ENCODE data around the gene CSTF3. TPM values are rescaled to one million over a fixed set of nuclear protein-coding genes. Genes with fewer than 3 reads are reported as not detected.

The CSTF3 gene
- total RNA-seq, 3 donors from 2014 or later = 9.0 to 33.4 (median 15.7) TPM

- Histone ChIP-seq H3K4me3 (no peak overlapping the region), H3K27ac (no peak overlapping the region), H3K9me3 (no peaks in the 10 kb centered on the region), H3K36me3 (no peaks in the 10 kb centered on the region), H3K4me1 (no peaks in the 10 kb centered on the region), H3K27me3 (no peaks in the 10 kb centered on the region)
- no peak for TF ChIP-seq CTCF (IDR thresholded peaks at IDR 0.05)
- no peak for TF ChIP-seq POLR2A (IDR thresholded peaks at IDR 0.05)
- TF ChIP-seq POLR2AphosphoS5 (IDR thresholded peaks at IDR 0.05) = no peak
- intact Hi-C loops (cut with DNase I; ENCODE audit: low total_unique reads) = no loop called here
- no peak for DNase-seq (ENCODE audit: low spot score in 2 of 2)
These were observed 9.9 kb downstream of the CSTF3 start for GRCh38 chr11:33151399-33151798.

GRCh38 chr11:33147559-33147958 is 13.7 kb downstream of the CSTF3 start:
- H3K27ac ChIP-seq = no peak overlapping the region
- H3K9me3 ChIP-seq = no peaks in the 10 kb centered on the region
- intact Hi-C loops (cut with DNase I; ENCODE audit: low total_unique reads) = no loop called here
- no peaks in the 10 kb centered on the region for H3K4me1 ChIP-seq
- DNase-seq (ENCODE audit: low spot score in 2 of 2) = no peak
- H3K36me3 ChIP-seq = no peaks in the 10 kb centered on the region
- TF ChIP-seq POLR2AphosphoS5 (IDR thresholded peaks at IDR 0.05) = no peak
- no peak for TF ChIP-seq POLR2A (IDR thresholded peaks at IDR 0.05)
- TF ChIP-seq CTCF (IDR thresholded peaks at IDR 0.05) = no peak
- H3K27me3 ChIP-seq = no peaks in the 10 kb centered on the region
- no peak overlapping the region for H3K4me3 ChIP-seq

- no peaks in the 10 kb centered on the region for H3K4me1 ChIP-seq
- intact Hi-C loops (cut with DNase I; ENCODE audit: low total_unique reads) = no loop called here
These were observed 25.4 kb downstream of the CSTF3 start for GRCh38 chr11:33135768-33136443.

GRCh38 chr11:33135216-33135615 is 26.1 kb downstream of the CSTF3 start:
- Histone ChIP-seq H3K27ac (no peak overlapping the region), H3K4me1 (no peaks in the 10 kb centered on the region), H3K27me3 (no peaks in the 10 kb centered on the region), H3K36me3 (no peaks in the 10 kb centered on the region), H3K9me3 (no peaks in the 10 kb centered on the region), H3K4me3 (no peak overlapping the region)
- intact Hi-C loops (cut with DNase I; ENCODE audit: low total_unique reads) = no loop called here
- TF ChIP-seq POLR2AphosphoS5 (IDR thresholded peaks at IDR 0.05) (no peak), POLR2A (IDR thresholded peaks at IDR 0.05) (no peak), CTCF (IDR thresholded peaks at IDR 0.05) (no peak)
- no peak for DNase-seq (ENCODE audit: low spot score in 2 of 2)

More at GRCh38 chr11:33135768-33136443, 25.4 kb downstream of the CSTF3 start:
- no peaks in the 10 kb centered on the region for H3K36me3 ChIP-seq
- TF ChIP-seq POLR2A (IDR thresholded peaks at IDR 0.05) (no peak), CTCF (IDR thresholded peaks at IDR 0.05) (no peak), POLR2AphosphoS5 (IDR thresholded peaks at IDR 0.05) (no peak)
- no peaks in the 10 kb centered on the region for H3K27me3 ChIP-seq
- no peak overlapping the region for H3K4me3 ChIP-seq
- no peak for DNase-seq (ENCODE audit: low spot score in 2 of 2)
- no peaks in the 10 kb centered on the region for H3K9me3 ChIP-seq
- no peak overlapping the region for H3K27ac ChIP-seq

GRCh38 chr11:33134276-33134675 is 27.0 kb downstream of the CSTF3 start:
- no peak for DNase-seq (ENCODE audit: low spot score in 2 of 2)
- Histone ChIP-seq H3K27ac (no peak overlapping the region), H3K36me3 (no peaks in the 10 kb centered on the region), H3K4me3 (no peak overlapping the region), H3K27me3 (no peaks in the 10 kb centered on the region), H3K4me1 (no peaks in the 10 kb centered on the region), H3K9me3 (no peaks in the 10 kb centered on the region)
- TF ChIP-seq POLR2AphosphoS5 (IDR thresholded peaks at IDR 0.05) (no peak), CTCF (IDR thresholded peaks at IDR 0.05) (no peak), POLR2A (IDR thresholded peaks at IDR 0.05) (no peak)
- intact Hi-C loops (cut with DNase I; ENCODE audit: low total_unique reads) = no loop called here
